GM18517 (cell line): ENCODE data around the gene SOWAHC.
"Not testable (repeated sequence)": the region's sequence is repeated elsewhere in the genome, so short reads cannot be mapped to it uniquely, and the experiment has no call there.

Experiments used
- ATAC-seq: cut with Tn5 transposase; IDR thresholded peaks from one replicate; pipeline ENCODE4 v1.9.1; 2021; ENCODE audit warnings: mild to moderate bottlenecking, moderate library complexity; ENCODE audit not compliant: unreplicated experiment

The SOWAHC gene

GRCh38 chr2:109614715-109615636 lies 812 bp downstream of the SOWAHC start:
- ATAC-seq, result no peak

- ATAC-seq, result no peak
Observed at GRCh38 chr2:109615637-109616144, 1.5 kb downstream of the SOWAHC start.

- ATAC-seq, result no peak
Observed at GRCh38 chr2:109616184-109616583, 2.0 kb downstream of the SOWAHC start.

GRCh38 chr2:109619032-109619615 lies 5.0 kb downstream of the SOWAHC start:
- ATAC-seq, result no peak

- no peak for ATAC-seq
Observed at GRCh38 chr2:109623297-109623696, 9.1 kb downstream of the SOWAHC start.

- no peak for ATAC-seq
Observed at GRCh38 chr2:109623923-109624322, 9.8 kb downstream of the SOWAHC start.

GRCh38 chr2:109624339-109624738 lies 10.2 kb downstream of the SOWAHC start:
- no peak for ATAC-seq

GRCh38 chr2:109628321-109628720 lies 14.2 kb downstream of the SOWAHC start:
- ATAC-seq, result not testable (repeated sequence)

GRCh38 chr2:109629867-109630266 lies 15.7 kb downstream of the SOWAHC start:
- ATAC-seq, result no peak

GRCh38 chr2:109630441-109631430 lies 16.6 kb downstream of the SOWAHC start:
- no peak for ATAC-seq

- ATAC-seq, result no peak
Observed at GRCh38 chr2:109631741-109632140, 17.6 kb downstream of the SOWAHC start.

GRCh38 chr2:109632158-109632789 lies 18.1 kb downstream of the SOWAHC start:
- ATAC-seq, result no peak

GRCh38 chr2:109633284-109633961 lies 19.3 kb downstream of the SOWAHC start:
- no peak for ATAC-seq

- ATAC-seq, result no peak
Observed at GRCh38 chr2:109635426-109636304, 21.5 kb downstream of the SOWAHC start.

- ATAC-seq, result no peak
Observed at GRCh38 chr2:109636317-109636716, 22.2 kb downstream of the SOWAHC start.

- ATAC-seq, result peak; percentile 81
Observed at GRCh38 chr2:109637749-109638570, 23.8 kb downstream of the SOWAHC start.

- no peak for ATAC-seq
Observed at GRCh38 chr2:109638795-109639194, 24.6 kb downstream of the SOWAHC start.

- not testable (repeated sequence) for ATAC-seq
Observed at GRCh38 chr2:109640000-109640399, 25.8 kb downstream of the SOWAHC start.
